H7 (cell line): ENCODE data around the gene LMF2. TPM values are rescaled to one million over a fixed set of nuclear protein-coding genes. Genes with fewer than 3 reads are reported as not detected.

Source experiments
- DNase-seq: peaks from one replicate; pipeline ENCODE4 v3.0.0; 2012
- H3K27me3 ChIP-seq: 2 replicates; pipeline ENCODE4 v1.6.0; 2011; ENCODE audit warnings: mild to moderate bottlenecking, low read length; ENCODE audit not compliant: control insufficient read depth, insufficient read depth
- H3K36me3 ChIP-seq: replicated peaks from 2 replicates; pipeline ENCODE4 v1.5.1; 2011; ENCODE audit warnings: low read length; ENCODE audit not compliant: control insufficient read depth, insufficient read depth
- H3K4me3 ChIP-seq: 2 replicates; pipeline ENCODE4 v1.5.1; 2011; ENCODE audit warnings: low read depth, mild to moderate bottlenecking, control low read depth, low read length, moderate library complexity; ENCODE audit not compliant: insufficient read depth
- total RNA-seq: library from RNA; depleted of rRNA; stranded (reverse); fragments of >200 nt; shearing (Covaris generic); gene quantifications from 2 replicates; pipeline ENCODE4 v1.2.3, GENCODE V29; 2014

The LMF2 gene
- total RNA-seq, 1 experiment from 2014 or later: 28.1 TPM

GRCh38 chr22:50477923-50478322, 29.6 kb downstream of the LMF2 start:
- Histone ChIP-seq H3K36me3 (no peaks in the 10 kb centered on the region; the same call in 1 of the 2 replicates), H3K4me3 (no peak overlapping the region), H3K27me3 (peaks cover 17% of the 10 kb centered on the region)
- DNase-seq: no peak

GRCh38 chr22:50476868-50477267, 30.6 kb downstream of the LMF2 start:
- DNase-seq: no peak
- H3K4me3 ChIP-seq: no peak overlapping the region
- no peaks in the 10 kb centered on the region; the same call in 1 of the 2 replicates for H3K36me3 ChIP-seq
- H3K27me3 ChIP-seq: peaks cover 17% of the 10 kb centered on the region

- DNase-seq: no peak
- no peaks in the 10 kb centered on the region; the same call in 1 of the 2 replicates for H3K36me3 ChIP-seq
- H3K27me3 ChIP-seq: peaks cover 11% of the 10 kb centered on the region
- H3K4me3 ChIP-seq: no peak overlapping the region
These were observed 31.9 kb downstream of the LMF2 start for GRCh38 chr22:50475652-50476002.

DNA sequence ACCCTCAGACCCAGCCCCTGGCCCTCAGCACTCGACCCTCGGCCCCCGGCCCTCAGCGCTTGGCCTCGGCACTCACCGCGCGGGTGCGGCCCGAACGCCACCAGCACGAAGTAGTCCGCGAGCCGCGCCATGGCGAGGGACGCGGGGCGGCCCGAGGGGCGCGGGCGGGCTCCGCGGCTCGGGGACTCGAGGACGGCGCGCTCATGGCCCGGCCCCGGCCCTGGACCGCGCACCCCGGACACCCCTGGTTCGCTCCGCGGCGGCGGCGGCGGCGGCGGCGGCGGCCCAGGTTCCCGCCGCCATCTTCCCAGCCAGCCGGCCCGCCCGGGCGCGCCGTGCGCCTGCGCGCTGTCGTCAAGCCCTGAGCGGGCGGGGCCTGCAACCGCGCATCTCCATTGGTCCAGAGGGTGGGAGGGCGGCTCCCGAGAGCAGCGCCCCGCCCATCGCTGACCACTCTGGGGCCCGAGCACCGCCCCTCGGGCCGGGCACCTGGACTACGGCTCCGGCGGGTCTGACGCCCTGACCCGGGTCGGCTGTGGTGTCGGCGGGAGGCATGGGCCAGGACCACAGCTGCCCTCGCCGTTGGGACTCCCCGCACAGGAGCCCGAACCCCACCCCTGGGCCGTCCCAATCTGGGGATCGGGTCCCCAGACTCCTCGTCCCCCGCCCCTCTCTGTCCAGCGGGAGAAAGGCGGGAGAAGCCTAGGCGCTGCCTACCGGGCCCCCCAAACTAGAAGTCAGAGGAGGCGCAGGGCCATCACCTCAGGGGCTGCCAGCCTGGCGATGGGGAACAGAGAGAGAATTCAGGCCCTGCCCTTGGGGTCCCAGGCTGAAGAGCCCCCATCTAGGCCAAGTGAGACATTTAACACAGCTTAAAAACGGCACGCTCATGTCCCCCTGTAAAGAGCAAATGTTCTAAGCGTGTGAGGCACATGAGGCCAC, 32.5 kb downstream of the LMF2 start, which contains the start of gene SBF1:
TSS of gene SBF1 (minus strand) at position 326 of the 942 bp plus-strand sequence. CDS start at position 131, 195 bp downstream.
- peaks cover 5% of the 10 kb centered on the region for H3K27me3 ChIP-seq
- no peaks in the 10 kb centered on the region; the same call in 1 of the 2 replicates for H3K36me3 ChIP-seq
- H3K4me3 ChIP-seq: peak within 1 kb of the TSS; percentile 62
- DNase-seq: peak; percentile 100

DNA sequence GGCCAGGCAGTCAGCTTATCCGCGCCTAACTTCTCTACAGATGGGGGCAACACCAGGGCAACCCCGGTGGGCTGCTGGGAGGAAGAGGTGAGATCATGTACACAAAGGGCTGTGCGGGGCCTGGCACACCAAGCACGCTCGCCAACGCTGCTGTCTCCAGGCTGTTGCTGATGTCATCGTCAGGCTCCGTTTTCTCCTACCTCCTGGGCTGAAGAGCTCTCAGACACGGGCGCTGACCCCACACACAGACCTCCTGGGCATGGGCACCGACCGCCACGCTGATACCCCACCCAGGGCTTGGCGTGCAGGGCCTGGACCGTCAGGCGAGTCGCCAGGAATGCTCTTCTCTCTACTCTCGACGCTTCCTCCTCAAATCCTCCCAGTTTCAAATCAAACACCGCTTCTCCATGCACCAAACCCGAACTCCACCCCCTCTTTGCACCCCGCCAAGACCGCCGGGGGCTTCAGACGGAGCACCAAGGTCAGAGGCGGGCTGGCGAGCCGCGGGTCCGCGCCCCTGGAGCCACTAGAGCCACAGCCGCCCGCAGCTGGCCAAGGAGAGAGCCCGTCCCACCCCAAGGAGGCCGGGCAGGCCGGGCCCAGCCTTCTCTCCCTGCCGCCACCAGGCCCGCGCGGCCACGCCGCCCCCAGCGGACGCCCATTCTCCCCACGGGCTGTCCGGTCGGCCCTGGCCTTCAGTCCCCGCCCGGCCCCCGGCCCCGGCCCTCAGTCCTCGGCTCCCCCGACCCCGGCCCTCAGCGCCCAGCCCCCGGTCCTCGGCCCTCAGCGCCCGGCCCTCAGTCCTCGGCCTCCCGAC, 33.4 kb downstream of the LMF2 start:
- H3K4me3 ChIP-seq: peak overlapping the region; percentile 62
- no peaks in the 10 kb centered on the region; the same call in 1 of the 2 replicates for H3K36me3 ChIP-seq
- DNase-seq: peak; percentile 89
- H3K27me3 ChIP-seq: no peaks in the 10 kb centered on the region; the same call in 1 of the 2 replicates

DNA sequence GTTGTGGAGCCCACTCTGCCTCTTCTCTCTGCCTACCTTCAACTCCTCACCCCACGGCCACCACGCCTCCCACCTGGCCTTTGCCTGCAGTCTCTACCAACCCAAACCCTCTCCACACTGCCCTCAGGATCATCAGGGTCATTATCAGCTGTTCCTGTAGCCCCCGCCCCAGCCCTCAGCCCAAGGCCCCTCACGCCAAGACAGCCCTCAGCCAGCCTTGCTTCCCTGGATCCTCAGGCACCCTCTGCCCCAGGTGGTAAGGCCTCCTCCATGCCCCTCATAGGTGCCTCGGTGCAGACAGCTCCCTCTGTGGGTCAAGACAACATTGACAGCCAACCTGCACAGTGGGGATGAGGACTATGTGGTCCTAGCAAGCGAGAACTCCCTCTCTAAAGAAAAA, 34.4 kb downstream of the LMF2 start:
- no peaks in the 10 kb centered on the region; the same call in 1 of the 2 replicates for H3K36me3 ChIP-seq
- no peak overlapping the region for H3K4me3 ChIP-seq
- no peaks in the 10 kb centered on the region; the same call in 1 of the 2 replicates for H3K27me3 ChIP-seq
- peak; percentile 87 for DNase-seq

DNA sequence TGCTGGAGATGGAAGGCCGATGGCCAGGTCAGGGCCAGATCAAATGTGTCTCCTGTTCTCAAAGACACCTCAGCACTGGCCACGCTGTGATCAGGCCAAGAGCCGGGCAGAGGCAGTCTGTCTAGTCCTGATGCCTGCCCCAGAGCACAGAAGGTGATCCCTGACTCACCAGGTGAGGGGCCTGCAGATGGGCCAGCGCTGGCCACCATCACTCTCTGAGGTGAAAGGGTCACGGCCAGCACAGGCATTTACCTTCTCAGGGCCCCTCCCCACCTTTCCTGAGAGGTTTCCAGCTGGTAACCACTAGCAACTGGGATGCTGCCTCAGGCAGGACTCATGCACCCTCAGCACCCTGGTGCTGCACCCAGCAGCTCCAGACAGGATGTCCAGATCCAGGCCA, 35.5 kb downstream of the LMF2 start:
- Histone ChIP-seq H3K27me3 (no peaks in the 10 kb centered on the region; the same call in 1 of the 2 replicates), H3K4me3 (no peak overlapping the region), H3K36me3 (peaks cover 3% of the 10 kb centered on the region)
- no peak for DNase-seq

DNA sequence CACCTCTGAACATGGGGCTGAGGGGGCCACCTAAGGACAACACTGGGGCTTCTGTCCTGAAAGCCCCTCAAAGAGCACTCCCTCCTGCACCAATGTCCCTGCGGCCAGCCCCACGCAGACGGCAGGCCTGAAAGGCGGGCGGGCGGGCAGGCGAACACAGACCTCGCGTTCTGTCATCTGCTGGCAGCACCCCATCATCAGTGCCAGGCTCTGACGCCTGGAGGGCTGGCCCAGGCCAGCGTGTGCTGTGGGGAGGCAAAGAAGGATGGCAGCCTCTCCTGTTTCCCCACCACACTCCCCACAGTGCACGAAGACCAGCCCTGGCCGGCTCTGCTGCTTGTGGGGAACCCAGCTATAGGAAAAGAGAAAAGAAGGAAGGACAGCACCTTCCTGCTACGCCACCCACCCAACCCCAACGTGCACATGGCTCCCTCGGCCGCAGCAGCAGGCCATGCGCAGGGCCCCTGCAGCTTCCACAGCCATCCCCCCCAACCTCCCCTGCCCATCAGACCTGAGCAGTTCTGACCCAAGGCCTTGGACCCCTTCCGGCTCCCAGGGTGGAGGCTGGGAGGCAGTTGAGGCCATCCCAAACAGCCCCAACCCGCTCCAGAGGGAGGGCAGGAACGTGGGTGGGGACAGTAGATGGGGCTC, 36.2 kb downstream of the LMF2 start:
- Histone ChIP-seq H3K4me3 (no peak overlapping the region), H3K27me3 (no peaks in the 10 kb centered on the region), H3K36me3 (peaks cover 8% of the 10 kb centered on the region)
- no peak for DNase-seq

DNA sequence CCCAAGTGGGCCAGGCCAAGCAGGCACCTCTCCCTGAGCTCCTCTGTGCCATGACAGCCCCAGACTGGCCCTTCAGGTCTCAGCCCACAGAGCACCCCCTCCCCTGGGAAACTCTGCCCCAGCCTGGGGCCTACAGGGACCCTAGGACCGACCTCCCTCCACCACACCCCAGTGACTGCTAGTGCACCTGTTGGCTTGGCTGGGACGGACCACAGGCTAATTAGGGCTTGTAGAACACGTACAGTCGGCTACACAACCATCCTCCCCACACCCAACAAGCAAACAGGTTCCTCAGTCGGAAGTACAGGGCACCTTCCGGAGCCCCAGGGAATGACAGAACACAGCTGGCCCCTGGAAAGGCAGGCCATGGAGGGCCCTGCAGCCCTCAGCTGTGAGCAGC, 37.0 kb downstream of the LMF2 start:
- Histone ChIP-seq H3K36me3 (peaks cover 14% of the 10 kb centered on the region), H3K27me3 (no peaks in the 10 kb centered on the region), H3K4me3 (no peak overlapping the region)
- no peak for DNase-seq

- DNase-seq: peak; percentile 94
- H3K27me3 ChIP-seq: no peaks in the 10 kb centered on the region
- H3K36me3 ChIP-seq: peaks cover 19% of the 10 kb centered on the region
- no peak overlapping the region for H3K4me3 ChIP-seq
These were observed 37.9 kb downstream of the LMF2 start for GRCh38 chr22:50469377-50470305.

DNA sequence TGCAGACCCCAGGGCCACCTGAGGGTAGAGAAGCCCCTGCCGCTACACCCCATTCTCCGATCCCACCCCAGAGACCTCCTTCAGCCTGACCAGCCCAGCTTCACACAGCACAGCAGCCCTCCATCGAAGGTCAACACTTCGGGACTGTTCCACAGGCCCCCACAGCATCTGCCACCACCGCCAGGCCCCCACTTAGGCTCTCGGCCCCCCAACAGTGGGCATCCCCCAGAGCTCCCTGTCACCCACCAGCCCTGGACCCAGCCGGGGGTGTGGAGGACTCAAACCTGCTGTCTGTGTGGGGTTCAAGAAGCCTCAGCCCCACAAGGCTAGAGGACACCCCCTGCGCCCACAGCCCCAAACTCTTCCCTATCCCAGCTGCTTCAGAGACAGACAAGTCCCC, 38.9 kb downstream of the LMF2 start:
- peaks cover 22% of the 10 kb centered on the region for H3K36me3 ChIP-seq
- no peak overlapping the region for H3K4me3 ChIP-seq
- no peak for DNase-seq
- no peaks in the 10 kb centered on the region for H3K27me3 ChIP-seq

DNA sequence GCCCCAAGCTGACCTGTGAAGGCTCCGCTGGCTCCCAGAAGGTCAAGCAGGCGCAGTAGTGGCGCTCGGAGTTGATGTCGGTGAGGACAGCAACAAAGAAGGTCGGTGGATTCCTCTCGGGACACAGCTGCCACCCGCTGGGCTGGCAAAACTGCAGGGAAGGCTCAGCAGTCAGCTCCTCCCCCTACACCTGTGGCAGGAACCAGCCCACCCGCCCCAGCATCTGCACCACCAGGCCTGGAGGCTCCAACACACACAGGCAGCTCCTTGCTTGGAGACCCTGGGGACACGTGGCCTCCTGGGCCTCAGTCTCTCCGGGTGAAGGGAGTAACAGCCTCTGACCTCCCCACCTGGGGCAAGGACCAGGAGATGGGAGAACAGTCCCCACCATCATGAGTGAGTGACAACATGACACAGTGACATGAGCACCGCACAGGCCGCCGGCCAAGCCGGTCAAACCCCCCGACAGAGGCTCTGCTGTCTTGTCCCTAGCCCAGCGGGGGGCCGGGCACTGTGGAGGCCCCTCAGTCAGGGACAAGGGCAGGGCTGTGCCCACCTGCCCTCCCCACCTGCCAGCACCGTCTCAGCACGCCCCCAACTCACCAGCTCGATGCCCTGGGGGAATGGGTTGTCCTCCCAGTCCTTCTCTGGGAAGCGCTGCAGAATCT, 39.6 kb downstream of the LMF2 start:
- Histone ChIP-seq H3K27me3 (no peaks in the 10 kb centered on the region), H3K4me3 (no peak overlapping the region)

DNA sequence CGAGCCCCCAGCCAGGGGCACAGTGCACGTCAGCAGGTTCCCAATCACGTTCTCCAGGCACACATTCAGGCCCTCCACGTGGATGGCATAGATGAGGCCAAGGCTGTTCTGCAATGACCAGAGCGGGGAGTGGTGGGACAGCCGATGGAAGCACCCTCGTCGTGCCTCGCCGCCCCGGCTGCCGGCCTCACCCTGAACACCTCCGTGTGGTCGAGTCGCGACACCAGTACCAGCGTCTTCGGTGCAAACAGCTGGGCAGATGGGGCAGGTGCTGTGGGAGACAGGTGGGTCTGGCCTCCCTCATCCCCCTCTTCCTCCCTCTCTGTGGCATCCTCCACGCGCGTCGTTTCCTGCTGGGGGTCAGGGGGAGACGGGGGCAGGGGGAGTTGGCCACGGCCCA, 40.2 kb downstream of the LMF2 start:
- peaks cover 26% of the 10 kb centered on the region for H3K36me3 ChIP-seq

More for the DNA sequence above, 39.6 kb downstream of the LMF2 start:
- no peak for DNase-seq
- peaks cover 24% of the 10 kb centered on the region for H3K36me3 ChIP-seq

More for the DNA sequence above, 40.2 kb downstream of the LMF2 start:
- DNase-seq: no peak
- Histone ChIP-seq H3K27me3 (no peaks in the 10 kb centered on the region), H3K4me3 (no peak overlapping the region)
